ENCODE results near the gene ZNF197.
"Not testable (repeated sequence)": the region's sequence is repeated elsewhere in the genome, so short reads cannot be mapped to it uniquely, and the experiment has no call there.

ZNF197 gene

GRCh38 chr3:44624749-44625480 is at the start of gene ZNF197:
ZNF197 (plus strand) TSS chr3:44625036; CDS start chr3:44629155, 4,119 bp downstream.
- DNase-seq (ENCODE audit: low spot score): peak; percentile 78

GRCh38 chr3:44576613-44577012 is 48.2 kb upstream of the ZNF197 start:
- no peak for DNase-seq (ENCODE audit: low spot score)

- not testable (repeated sequence) for DNase-seq (ENCODE audit: low spot score)
Measured at GRCh38 chr3:44577354-44577952, 47.4 kb upstream of the ZNF197 start.

- DNase-seq (ENCODE audit: low spot score): not testable (repeated sequence)
Measured at GRCh38 chr3:44578316-44578715, 46.5 kb upstream of the ZNF197 start.

GRCh38 chr3:44578924-44579515 is 45.8 kb upstream of the ZNF197 start:
- DNase-seq (ENCODE audit: low spot score): not testable (repeated sequence)

- DNase-seq (ENCODE audit: low spot score): not testable (repeated sequence)
Measured at GRCh38 chr3:44579749-44580148, 45.1 kb upstream of the ZNF197 start.

- not testable (repeated sequence) for DNase-seq (ENCODE audit: low spot score)
Measured at GRCh38 chr3:44580971-44581370, 43.9 kb upstream of the ZNF197 start.

- peak; percentile 91 for DNase-seq (ENCODE audit: low spot score)
Measured at GRCh38 chr3:44584646-44585501, 40.0 kb upstream of the ZNF197 start, which contains the start of gene ZNF660. ZNF660 (plus strand) TSS chr3:44584964; CDS start chr3:44594194, 9,230 bp downstream.

GRCh38 chr3:44596621-44597020 is 28.2 kb upstream of the ZNF197 start:
- DNase-seq (ENCODE audit: low spot score): no peak

- DNase-seq (ENCODE audit: low spot score): no peak
Measured at GRCh38 chr3:44601749-44602148, 23.1 kb upstream of the ZNF197 start.

- no peak for DNase-seq (ENCODE audit: low spot score)
Measured at GRCh38 chr3:44612678-44613077, 12.2 kb upstream of the ZNF197 start.

GRCh38 chr3:44628716-44629115 is 3.9 kb downstream of the ZNF197 start:
- DNase-seq (ENCODE audit: low spot score): no peak

GRCh38 chr3:44632193-44632592 is 7.4 kb downstream of the ZNF197 start:
- DNase-seq (ENCODE audit: low spot score): no peak

- no peak for DNase-seq (ENCODE audit: low spot score)
Measured at GRCh38 chr3:44642337-44642736, 17.5 kb downstream of the ZNF197 start.

GRCh38 chr3:44643024-44643423 is 18.2 kb downstream of the ZNF197 start:
- no peak for DNase-seq (ENCODE audit: low spot score)

GRCh38 chr3:44647771-44648170 is 22.9 kb downstream of the ZNF197 start:
- DNase-seq (ENCODE audit: low spot score): no peak

- peak; percentile 67 for DNase-seq (ENCODE audit: low spot score)
Measured at GRCh38 chr3:44648564-44649229, 23.9 kb downstream of the ZNF197 start, which contains the start of gene ZNF35. ZNF35 (plus strand) TSS chr3:44648732; CDS start chr3:44651068, 2,336 bp downstream.

- DNase-seq (ENCODE audit: low spot score): no peak
Measured at GRCh38 chr3:44649709-44650108, 24.9 kb downstream of the ZNF197 start.

- no peak for DNase-seq (ENCODE audit: low spot score)
Measured at GRCh38 chr3:44654039-44654438, 29.2 kb downstream of the ZNF197 start.

GRCh38 chr3:44659015-44659414 is 34.2 kb downstream of the ZNF197 start:
- DNase-seq (ENCODE audit: low spot score): no peak

GRCh38 chr3:44659434-44659833 is 34.6 kb downstream of the ZNF197 start:
- no peak for DNase-seq (ENCODE audit: low spot score)
